GM06990 (cell line): ENCODE data around the gene OXLD1.

ENCODE experiments used
- DNase-seq: peaks from one replicate; pipeline ENCODE4 v3.0.0-alpha.2; 2011; ENCODE audit not compliant: insufficient read length; ENCODE audit errors: extremely low read depth
- H3K27me3 ChIP-seq: replicated peaks from 2 replicates; pipeline ENCODE4 v1.6.0; 2011; ENCODE audit warnings: low read length; ENCODE audit not compliant: control insufficient read depth, insufficient read depth
- H3K36me3 ChIP-seq: 2 replicates; pipeline ENCODE4 v1.5.1; 2011; ENCODE audit warnings: low read length; ENCODE audit not compliant: control insufficient read depth, insufficient read depth
- H3K4me3 ChIP-seq: replicated peaks from 2 replicates; pipeline ENCODE4 v1.5.1; 2011; ENCODE audit warnings: low read depth, mild to moderate bottlenecking, control low read depth, low read length
- TF ChIP-seq, protein P1 (sequence below): IDR thresholded peaks from 2 replicates; pipeline ENCODE4 v1.5.1; 2011; ENCODE audit warnings: low read length, control low read depth, mild to moderate bottlenecking, inconsistent platforms; ENCODE audit not compliant: insufficient read depth, poor library complexity, severe bottlenecking

The OXLD1 gene

GRCh38 chr17:81667754-81668153 lies 1.3 kb upstream of the OXLD1 start:
- DNase-seq = no peak
- Histone ChIP-seq H3K27me3 (no peaks in the 10 kb centered on the region), H3K36me3 (peaks cover 31% of the 10 kb centered on the region), H3K4me3 (peak overlapping the region; percentile 13; the same call in 1 of the 2 replicates)
- TF ChIP-seq, protein P1, sequence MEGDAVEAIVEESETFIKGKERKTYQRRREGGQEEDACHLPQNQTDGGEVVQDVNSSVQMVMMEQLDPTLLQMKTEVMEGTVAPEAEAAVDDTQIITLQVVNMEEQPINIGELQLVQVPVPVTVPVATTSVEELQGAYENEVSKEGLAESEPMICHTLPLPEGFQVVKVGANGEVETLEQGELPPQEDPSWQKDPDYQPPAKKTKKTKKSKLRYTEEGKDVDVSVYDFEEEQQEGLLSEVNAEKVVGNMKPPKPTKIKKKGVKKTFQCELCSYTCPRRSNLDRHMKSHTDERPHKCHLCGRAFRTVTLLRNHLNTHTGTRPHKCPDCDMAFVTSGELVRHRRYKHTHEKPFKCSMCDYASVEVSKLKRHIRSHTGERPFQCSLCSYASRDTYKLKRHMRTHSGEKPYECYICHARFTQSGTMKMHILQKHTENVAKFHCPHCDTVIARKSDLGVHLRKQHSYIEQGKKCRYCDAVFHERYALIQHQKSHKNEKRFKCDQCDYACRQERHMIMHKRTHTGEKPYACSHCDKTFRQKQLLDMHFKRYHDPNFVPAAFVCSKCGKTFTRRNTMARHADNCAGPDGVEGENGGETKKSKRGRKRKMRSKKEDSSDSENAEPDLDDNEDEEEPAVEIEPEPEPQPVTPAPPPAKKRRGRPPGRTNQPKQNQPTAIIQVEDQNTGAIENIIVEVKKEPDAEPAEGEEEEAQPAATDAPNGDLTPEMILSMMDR = peak; percentile 18

DNA sequence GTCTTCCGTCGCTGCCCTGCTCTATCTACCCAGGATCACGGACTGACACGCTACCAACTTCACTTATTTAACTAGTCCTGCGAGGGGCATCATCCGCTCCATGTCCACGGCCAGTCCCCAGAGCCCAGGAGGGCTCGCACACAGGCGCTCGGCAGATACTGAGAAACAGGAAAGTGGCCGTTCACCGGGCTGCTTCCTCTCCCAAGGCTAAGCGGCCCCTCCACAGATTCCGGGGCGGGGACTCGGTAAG lies 388 bp downstream of the OXLD1 start:
- DNase-seq = no peak

DNA sequence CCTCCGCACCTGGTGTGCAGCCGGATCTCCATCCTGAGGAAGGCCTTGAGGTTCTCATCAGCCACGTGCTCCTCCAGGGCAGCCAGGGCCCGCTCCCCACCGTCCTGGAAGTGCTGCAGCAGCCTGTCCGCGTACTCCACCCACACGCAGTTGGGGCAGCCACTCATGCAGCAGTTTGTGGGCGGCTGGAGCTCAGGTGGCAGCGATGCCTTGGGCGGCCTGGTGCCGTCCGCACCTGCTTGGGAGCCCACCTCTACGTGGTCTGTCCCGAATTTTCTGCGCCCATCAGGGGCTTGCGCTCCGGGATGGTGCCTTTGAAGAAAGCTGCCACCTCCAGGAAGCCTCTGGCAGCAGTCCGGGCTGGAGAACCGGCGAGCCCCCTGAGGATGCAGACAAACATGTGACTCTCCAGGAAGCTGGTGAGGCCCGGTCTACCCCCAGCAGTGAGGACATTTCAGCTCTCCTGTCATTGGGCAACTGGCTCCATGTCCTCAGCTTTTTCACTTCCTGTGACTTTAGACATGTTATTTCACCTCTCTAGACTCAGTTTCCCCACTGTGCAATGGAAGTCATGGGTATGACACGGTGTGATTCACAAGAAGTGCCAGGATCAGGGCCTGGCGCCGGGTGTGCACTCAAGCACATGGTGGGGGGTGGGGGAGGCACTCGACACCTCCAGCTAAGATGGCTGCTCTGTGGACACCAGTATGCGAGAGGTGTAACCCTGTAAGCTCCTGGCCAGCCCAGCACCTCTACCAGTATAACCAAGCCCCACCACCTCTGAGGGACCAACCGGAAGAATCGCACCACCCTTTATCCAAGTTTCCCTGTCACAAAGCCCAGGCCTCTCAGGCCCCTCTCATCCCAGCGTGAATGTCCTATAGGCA lies 957 bp downstream of the OXLD1 start:
- Histone ChIP-seq H3K4me3 (peak overlapping the region; percentile 97), H3K36me3 (peaks cover 16% of the 10 kb centered on the region)
- peak; percentile 60 for DNase-seq

More for the DNA sequence above, 388 bp downstream of the OXLD1 start:
- H3K4me3 ChIP-seq = peak overlapping the region; percentile 97
- no peaks in the 10 kb centered on the region for H3K27me3 ChIP-seq
- TF ChIP-seq, protein P1 = no peak
- H3K36me3 ChIP-seq = peaks cover 16% of the 10 kb centered on the region

DNA sequence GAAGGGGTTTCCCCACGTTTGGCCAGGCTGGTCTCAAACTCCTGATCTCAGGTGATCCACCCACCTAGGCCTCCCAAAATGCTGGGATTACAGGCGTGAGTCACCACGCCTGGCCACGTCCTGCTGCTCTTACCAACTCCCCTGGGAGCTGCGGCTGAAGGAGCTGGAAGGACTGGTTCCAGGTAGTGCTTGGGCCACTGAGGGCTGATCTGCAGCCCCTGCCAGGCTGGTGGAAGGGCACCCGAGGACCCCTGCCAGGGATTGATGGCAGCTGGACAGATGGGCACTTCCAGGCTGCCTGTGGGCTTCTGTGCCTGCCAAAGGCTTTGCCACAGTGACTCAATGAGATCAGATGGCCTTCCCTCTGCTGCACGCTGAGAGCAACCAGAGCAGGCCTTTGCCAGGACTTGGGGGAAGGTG lies 2.3 kb downstream of the OXLD1 start:
- TF ChIP-seq, protein P1 = no peak
- peaks cover 8% of the 10 kb centered on the region for H3K36me3 ChIP-seq
- DNase-seq = no peak

More for the DNA sequence above, 957 bp downstream of the OXLD1 start:
- H3K27me3 ChIP-seq = no peaks in the 10 kb centered on the region
- TF ChIP-seq, protein P1 = no peak

GRCh38 chr17:81662002-81662401 lies 4.4 kb downstream of the OXLD1 start:
- Histone ChIP-seq H3K4me3 (no peak overlapping the region), H3K36me3 (peaks cover 8% of the 10 kb centered on the region), H3K27me3 (no peaks in the 10 kb centered on the region)
- DNase-seq = no peak
- TF ChIP-seq, protein P1 = no peak

More for the DNA sequence above, 2.3 kb downstream of the OXLD1 start:
- Histone ChIP-seq H3K4me3 (no peak overlapping the region), H3K27me3 (no peaks in the 10 kb centered on the region)

DNA sequence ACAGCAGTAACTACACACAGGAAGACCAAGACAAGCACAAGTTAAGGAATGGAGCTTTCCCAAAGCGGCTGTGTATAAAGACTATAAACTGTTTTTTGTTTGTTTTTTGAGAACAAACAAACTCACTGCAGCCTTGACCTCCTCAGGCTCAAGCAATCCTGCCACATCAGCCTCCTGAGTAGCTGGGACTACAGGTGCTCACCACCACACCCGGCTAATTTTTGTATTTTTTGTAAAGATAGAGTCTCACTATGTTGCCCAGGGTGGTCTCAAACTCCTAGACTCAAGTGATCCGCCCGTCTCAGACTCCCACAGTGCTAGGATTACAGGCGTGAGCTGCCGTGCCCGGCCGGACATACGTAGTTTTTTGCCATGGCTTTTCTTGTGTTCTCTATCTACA lies 6.0 kb downstream of the OXLD1 start:
- TF ChIP-seq, protein P1 = no peak
- Histone ChIP-seq H3K27me3 (no peaks in the 10 kb centered on the region), H3K4me3 (no peak overlapping the region), H3K36me3 (peaks cover 8% of the 10 kb centered on the region)
- no peak for DNase-seq
